ENCODE data around the gene FUT9.

Gene FUT9

DNA sequence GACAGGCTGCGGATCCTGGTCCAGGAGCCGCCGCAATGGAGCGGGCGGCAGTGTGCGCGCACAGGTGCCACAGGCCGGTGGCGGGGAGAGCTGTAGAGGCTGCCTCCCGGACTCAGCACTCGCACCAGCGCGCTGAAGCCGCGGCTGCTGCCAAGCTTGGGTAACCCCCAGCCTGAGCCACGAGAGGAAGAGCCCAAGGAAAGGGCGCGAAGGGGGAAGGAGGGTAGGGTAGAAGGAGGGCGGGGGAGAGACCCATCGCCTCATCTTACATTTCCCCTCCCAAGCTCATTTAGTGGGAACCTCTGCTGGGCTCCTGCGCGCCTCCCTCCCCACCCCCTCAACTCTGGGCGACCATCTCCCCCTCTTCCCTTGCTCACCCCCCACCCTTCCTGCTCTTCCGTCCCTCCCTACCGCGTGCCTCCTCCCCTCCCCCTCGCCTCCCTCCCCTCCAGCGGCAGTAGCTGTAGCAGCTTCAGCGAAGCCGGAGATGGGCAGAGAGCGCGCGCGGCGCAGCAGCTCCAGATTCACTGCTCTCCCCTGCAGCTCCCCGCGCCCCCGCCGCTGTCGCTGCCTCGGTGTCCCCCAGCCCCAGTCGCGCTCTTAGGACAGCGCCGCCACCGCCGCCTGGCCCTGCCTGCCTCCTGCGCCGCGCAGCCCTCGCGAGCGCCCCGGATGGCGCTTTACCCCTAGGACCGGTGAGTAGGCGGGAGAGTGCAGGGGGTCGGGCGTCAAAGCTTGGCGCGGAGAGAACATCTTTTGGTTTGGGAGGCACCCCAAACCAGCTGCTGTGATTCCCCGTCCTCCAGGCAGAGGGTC is at the start of gene FUT9:
Gene FUT9 (plus strand): TSS at position 457 of the 816 bp plus-strand sequence. CDS start 187,182 bp downstream, outside the sequence.
- H3K4me3 ChIP-seq (ENCODE audit: low read depth, low read length) = no peak within 1 kb of the TSS
- TF ChIP-seq, protein P1, sequence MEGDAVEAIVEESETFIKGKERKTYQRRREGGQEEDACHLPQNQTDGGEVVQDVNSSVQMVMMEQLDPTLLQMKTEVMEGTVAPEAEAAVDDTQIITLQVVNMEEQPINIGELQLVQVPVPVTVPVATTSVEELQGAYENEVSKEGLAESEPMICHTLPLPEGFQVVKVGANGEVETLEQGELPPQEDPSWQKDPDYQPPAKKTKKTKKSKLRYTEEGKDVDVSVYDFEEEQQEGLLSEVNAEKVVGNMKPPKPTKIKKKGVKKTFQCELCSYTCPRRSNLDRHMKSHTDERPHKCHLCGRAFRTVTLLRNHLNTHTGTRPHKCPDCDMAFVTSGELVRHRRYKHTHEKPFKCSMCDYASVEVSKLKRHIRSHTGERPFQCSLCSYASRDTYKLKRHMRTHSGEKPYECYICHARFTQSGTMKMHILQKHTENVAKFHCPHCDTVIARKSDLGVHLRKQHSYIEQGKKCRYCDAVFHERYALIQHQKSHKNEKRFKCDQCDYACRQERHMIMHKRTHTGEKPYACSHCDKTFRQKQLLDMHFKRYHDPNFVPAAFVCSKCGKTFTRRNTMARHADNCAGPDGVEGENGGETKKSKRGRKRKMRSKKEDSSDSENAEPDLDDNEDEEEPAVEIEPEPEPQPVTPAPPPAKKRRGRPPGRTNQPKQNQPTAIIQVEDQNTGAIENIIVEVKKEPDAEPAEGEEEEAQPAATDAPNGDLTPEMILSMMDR (IDR thresholded peaks at IDR 0.05; ENCODE audit: low read depth, low read length, missing control alignments) = no peak
- DNase-seq (ENCODE audit: low read depth) = no peak

DNA sequence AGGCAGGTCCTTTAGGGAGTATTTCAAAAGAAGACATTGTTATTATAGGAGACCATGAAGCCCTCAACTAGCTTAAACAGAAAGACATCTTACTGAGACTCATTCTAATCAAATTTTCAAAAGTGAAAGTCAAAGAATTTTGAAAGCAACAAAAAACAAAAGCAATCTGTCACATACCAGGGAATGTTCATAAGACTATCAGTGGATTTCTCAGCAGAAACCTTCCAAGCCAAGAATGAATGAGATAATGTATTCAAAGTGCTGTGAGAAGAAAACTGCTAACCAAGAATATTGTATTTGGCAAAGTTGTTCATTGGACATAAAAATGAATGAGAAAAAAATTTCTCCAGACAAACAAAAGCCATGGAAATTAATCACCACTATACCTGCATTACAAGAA is 48.2 kb upstream of the FUT9 start:
- no peak overlapping the region for H3K4me3 ChIP-seq (ENCODE audit: low read depth, low read length)
- TF ChIP-seq, protein P1 (IDR thresholded peaks at IDR 0.05; ENCODE audit: low read depth, low read length, missing control alignments) = no peak
- no peak for DNase-seq (ENCODE audit: low read depth)

DNA sequence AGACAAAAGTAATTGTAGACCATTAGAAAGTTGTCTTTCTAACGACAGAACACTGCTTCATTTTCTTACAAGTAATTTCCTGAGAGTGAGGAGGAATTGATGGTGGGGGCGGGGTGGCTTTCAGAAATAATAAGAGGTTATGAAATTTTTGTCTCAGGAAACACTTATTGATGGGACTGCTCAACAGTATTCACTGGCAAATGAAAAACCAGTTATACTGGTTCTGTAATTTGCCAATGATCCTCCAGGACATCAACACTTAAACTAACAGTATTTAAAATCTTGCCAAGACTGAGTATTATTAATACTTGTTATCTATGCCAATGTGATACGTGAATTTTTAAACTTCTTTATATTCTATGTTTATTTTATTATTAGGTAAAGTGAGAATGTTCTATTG is 41.8 kb upstream of the FUT9 start:
- TF ChIP-seq, protein P1 (IDR thresholded peaks at IDR 0.05; ENCODE audit: low read depth, low read length, missing control alignments) = no peak
- DNase-seq (ENCODE audit: low read depth) = no peak
- no peak overlapping the region for H3K4me3 ChIP-seq (ENCODE audit: low read depth, low read length)

DNA sequence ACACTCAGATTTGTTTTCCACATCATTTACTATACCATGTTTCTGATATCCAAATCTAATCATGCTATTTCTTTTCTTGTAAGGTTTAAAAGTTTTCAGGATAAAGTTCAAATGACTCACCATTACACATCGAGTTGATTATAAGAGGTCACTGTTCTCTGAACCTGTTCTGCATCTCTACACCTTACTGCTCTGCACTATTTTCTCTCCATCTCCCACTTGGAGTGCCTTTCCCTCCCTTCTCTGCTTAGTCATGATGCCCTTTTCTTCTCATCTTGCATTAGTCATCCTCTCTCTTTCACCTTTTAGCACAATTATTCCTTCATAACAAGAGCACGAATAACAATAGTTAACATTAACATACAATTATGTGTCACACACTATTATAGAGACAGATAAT is 37.5 kb upstream of the FUT9 start:
- TF ChIP-seq, protein P1 (IDR thresholded peaks at IDR 0.05; ENCODE audit: low read depth, low read length, missing control alignments) = no peak
- no peak for DNase-seq (ENCODE audit: low read depth)
- H3K4me3 ChIP-seq (ENCODE audit: low read depth, low read length) = no peak overlapping the region

DNA sequence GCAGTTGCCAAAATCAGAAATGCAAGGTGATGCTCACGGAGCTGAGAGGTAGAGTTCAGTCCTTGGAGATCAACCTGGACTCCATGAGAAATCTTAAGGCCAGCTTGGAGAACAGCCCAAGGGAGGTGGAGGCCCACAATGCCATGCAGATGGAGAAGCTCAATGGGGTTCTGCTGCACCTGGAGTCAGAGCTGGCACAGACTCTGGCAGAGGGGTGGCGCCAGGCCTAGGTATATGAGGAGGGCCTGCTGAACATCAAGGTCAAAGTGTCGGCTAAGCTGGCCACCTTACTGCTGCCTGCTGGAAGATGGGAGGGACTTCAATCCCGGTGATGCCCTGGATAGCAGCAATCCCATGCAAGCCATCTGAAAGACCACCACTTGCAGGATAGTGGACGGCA is 23.9 kb upstream of the FUT9 start:
- no peak for DNase-seq (ENCODE audit: low read depth)
- TF ChIP-seq, protein P1 (IDR thresholded peaks at IDR 0.05; ENCODE audit: low read depth, low read length, missing control alignments) = no peak
- no peak overlapping the region for H3K4me3 ChIP-seq (ENCODE audit: low read depth, low read length)

DNA sequence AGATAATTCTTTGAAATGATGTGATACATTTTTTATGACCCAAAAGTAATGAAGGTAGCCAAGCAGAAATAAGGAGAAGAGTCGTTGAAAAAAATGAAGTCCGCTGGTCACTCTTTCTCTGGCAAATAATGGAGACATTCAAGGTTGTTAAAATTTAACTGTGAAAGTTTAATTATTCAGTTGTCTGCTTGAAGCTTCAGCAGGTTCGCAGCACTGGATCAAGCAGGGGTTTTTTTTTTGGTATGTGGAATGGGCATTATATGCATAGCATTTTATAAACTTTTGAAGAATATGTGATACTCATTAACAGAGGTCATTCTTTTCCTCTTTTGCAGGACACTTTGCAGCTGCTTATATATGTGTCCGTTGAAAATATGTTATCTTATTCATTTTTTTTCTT is 21.6 kb upstream of the FUT9 start:
- H3K4me3 ChIP-seq (ENCODE audit: low read depth, low read length) = no peak overlapping the region
- DNase-seq (ENCODE audit: low read depth) = no peak
- TF ChIP-seq, protein P1 (IDR thresholded peaks at IDR 0.05; ENCODE audit: low read depth, low read length, missing control alignments) = no peak

DNA sequence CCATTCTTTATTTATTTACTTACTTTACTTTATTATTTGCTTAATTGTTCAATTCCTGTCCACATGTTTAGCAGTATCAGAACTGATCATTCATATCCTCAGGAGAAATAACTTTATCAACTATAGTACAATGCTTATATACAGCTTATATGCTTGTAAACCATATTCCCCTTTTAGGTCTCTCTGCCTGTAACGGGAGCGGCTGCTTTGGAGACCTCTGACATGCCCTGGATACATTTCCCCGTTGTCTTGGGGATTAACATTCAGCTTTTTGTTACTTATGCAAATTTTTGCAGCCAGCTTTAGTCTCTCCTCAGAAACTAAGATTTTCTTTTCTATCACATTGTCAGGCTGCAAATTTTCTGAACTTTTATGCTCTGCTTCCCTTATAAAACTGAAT is 17.6 kb upstream of the FUT9 start:
- no peak overlapping the region for H3K4me3 ChIP-seq (ENCODE audit: low read depth, low read length)
- no peak for DNase-seq (ENCODE audit: low read depth)
- TF ChIP-seq, protein P1 (IDR thresholded peaks at IDR 0.05; ENCODE audit: low read depth, low read length, missing control alignments) = no peak

All from GM12864 (cell line).